Measurements from ENCODE around the gene TYW1.
"Not testable (repeated sequence)": the region's sequence is repeated elsewhere in the genome, so short reads cannot be mapped to it uniquely, and the experiment has no call there.

Gene TYW1

DNA sequence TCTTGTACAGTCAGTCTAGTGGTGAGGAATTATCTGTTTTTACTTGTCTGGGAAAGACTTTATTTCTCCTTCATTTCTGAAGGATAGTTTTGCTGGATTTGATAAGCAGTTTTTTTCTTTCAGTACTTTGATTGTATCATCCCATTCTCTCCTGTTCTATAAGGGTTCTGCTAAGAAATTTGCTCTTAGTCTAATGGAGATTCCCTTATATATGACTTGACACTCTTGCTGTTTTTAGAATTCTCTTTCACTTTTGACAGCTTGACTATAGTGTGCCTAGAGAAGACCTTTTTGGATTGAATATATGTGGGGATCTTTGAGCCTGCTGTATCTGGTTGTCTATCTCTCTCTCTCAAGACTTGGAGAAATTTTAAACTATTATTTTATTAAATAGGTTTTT is 157.7 kb downstream of the TYW1 start:
- not testable (repeated sequence) for H3K9me3 Mint-ChIP-seq, H3K4me1 Mint-ChIP-seq, DNase-seq, H3K4me3 Mint-ChIP-seq, H3K27ac Mint-ChIP-seq, ATAC-seq, H3K27me3 Mint-ChIP-seq
- peaks cover 28% of the 10 kb centered on the region for H3K36me3 Mint-ChIP-seq (ENCODE audit: low read depth)

DNA sequence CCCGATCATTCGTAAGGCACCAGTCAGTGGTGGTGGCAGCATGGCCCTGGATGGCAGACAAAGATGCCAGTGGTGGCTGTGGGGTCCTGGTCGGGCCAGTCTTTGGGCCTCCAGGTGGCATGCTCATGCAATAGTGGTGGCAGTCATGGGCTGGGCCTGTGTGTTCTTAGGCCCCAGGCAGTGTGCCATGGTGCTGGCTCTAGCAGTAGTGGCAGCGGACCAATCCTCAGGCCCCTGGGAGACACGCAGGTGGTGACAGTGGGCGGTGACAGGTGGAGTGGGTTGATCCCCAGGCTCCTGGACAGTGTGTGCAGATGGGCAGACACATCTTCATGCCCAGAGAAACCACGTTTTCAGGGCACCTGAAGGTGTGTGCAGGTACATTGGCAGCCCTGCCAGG is 159.4 kb downstream of the TYW1 start:
- peaks cover 29% of the 10 kb centered on the region for H3K36me3 Mint-ChIP-seq (ENCODE audit: low read depth)
- H3K27me3 Mint-ChIP-seq, H3K9me3 Mint-ChIP-seq, ATAC-seq, DNase-seq, H3K4me3 Mint-ChIP-seq, H3K4me1 Mint-ChIP-seq, H3K27ac Mint-ChIP-seq: not testable (repeated sequence)

GRCh38 chr7:67163285-67163684 is 166.7 kb downstream of the TYW1 start:
- H3K36me3 Mint-ChIP-seq (ENCODE audit: low read depth); H3K4me3 Mint-ChIP-seq; H3K9me3 Mint-ChIP-seq; H3K27me3 Mint-ChIP-seq; DNase-seq: not testable (repeated sequence)
- ATAC-seq: peak; percentile 63
- Mint-ChIP-seq H3K27ac (peak overlapping the region; percentile 41), H3K4me1 (peaks cover 14% of the 10 kb centered on the region)

GRCh38 chr7:67171151-67171550 is 174.5 kb downstream of the TYW1 start:
- H3K9me3 Mint-ChIP-seq; H3K27ac Mint-ChIP-seq; DNase-seq; H3K4me3 Mint-ChIP-seq; H3K4me1 Mint-ChIP-seq; ATAC-seq; H3K27me3 Mint-ChIP-seq; H3K36me3 Mint-ChIP-seq (ENCODE audit: low read depth): not testable (repeated sequence)

- DNase-seq; H3K9me3 Mint-ChIP-seq; ATAC-seq; H3K27me3 Mint-ChIP-seq; H3K4me1 Mint-ChIP-seq; H3K4me3 Mint-ChIP-seq; H3K27ac Mint-ChIP-seq; H3K36me3 Mint-ChIP-seq (ENCODE audit: low read depth): not testable (repeated sequence)
Observed at GRCh38 chr7:67176730-67177129, 180.1 kb downstream of the TYW1 start.

- not testable (repeated sequence) for H3K36me3 Mint-ChIP-seq (ENCODE audit: low read depth); H3K9me3 Mint-ChIP-seq; ATAC-seq; DNase-seq; H3K27me3 Mint-ChIP-seq; H3K4me3 Mint-ChIP-seq; H3K27ac Mint-ChIP-seq; H3K4me1 Mint-ChIP-seq
Observed at GRCh38 chr7:67178915-67179688, 182.5 kb downstream of the TYW1 start.

DNA sequence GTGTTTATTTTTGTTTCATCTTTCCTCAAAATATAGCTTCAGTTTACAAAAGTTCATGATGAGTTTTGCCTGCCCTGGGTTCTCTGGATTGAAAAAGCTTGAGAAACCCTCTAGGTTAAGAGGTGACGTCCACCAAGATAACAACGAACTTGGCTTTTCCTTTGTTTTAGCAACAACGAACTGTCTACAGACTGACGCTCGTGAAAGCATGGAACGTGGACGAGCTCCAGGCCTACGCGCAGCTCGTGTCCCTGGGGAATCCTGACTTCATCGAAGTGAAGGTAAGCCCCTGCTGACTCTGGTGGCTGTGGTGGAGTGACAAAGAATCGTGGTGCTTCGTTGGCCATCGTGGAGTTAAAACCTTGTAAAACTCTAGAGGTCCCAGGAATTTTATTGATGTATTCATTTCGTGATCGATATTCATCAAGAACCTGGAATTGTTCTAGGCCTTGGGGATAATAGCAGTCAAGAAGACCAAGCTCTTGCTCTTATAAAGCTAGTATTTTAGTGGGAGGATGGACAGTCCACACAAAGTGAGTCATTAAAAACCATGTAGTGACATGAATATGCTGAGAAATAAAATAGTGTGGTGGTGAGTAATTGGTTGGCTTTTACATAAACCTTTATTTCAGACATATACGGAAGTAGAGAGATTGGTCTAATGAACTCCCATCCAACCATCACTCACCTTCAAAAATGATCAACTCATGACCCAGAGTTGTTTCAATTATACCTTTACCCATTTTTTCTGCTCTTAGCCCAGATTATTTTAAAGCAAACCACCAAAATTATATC is 186.5 kb downstream of the TYW1 start:
- not testable (repeated sequence) for H3K9me3 Mint-ChIP-seq; H3K4me3 Mint-ChIP-seq; ATAC-seq; H3K27ac Mint-ChIP-seq; H3K4me1 Mint-ChIP-seq; H3K36me3 Mint-ChIP-seq (ENCODE audit: low read depth); DNase-seq; H3K27me3 Mint-ChIP-seq

DNA sequence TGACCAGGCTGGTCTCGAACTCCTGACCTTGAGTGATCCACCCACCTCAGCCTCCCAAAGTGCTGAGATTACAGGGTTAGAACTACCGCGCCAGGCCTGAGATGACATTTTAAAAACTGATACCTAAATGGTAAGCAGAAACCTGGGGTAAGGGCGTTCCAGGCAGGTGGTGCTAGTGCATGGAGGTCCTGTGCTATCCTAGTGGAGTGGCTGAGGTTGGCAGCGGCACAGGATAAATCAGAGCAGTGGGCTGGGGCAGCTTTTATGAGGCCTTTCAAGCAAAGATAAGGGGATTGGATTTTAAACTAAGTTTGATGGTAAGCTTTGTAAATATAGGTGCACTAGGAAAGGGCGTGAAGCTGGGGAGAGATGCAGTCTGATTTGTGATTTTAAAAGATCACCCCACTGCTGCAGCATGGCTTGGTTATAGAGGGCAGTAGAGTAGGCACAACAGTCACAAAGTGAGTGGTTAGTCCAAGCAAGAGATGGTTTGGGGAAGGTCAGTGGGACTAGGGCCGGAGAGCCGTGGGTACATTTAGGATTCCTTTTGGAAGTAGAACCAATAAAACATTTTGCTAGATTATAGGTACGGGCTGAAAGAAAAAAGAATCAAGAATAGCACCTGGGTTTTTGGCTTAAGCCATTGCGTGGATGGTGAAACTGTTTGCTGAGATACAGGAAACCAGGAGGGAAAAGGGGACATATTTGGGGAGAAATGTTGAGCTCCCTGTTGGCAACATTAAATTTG is 188.5 kb downstream of the TYW1 start:
- H3K27ac Mint-ChIP-seq: not testable (repeated sequence)

DNA sequence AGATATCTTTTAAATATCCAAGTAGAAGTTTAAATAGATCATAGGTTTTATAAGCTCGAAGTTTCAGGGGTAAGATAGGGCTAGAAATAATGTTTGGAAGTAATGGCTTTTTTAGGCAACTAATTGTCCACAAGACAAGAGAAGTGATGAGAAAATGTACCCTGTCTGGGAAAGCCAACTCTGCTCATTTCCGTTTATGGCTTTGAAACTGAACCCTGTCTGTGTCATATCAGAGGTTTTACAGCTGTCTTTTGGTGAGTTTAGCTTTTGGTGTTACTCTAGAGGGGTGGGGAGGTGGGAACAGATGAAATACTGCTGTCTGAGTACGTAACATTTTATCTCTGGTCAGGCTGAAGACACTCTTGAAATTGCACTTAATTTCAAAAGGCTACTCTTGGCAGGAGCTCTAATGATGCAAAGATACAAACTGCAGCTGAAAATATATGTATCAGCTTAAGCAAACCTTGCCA is 189.1 kb downstream of the TYW1 start:
- not testable (repeated sequence) for H3K9me3 Mint-ChIP-seq; H3K27ac Mint-ChIP-seq; ATAC-seq; H3K36me3 Mint-ChIP-seq (ENCODE audit: low read depth); H3K4me3 Mint-ChIP-seq; DNase-seq; H3K27me3 Mint-ChIP-seq; H3K4me1 Mint-ChIP-seq

More for the DNA sequence above, 188.5 kb downstream of the TYW1 start:
- not testable (repeated sequence) for DNase-seq; ATAC-seq; H3K4me1 Mint-ChIP-seq; H3K4me3 Mint-ChIP-seq; H3K36me3 Mint-ChIP-seq (ENCODE audit: low read depth); H3K27me3 Mint-ChIP-seq; H3K9me3 Mint-ChIP-seq

DNA sequence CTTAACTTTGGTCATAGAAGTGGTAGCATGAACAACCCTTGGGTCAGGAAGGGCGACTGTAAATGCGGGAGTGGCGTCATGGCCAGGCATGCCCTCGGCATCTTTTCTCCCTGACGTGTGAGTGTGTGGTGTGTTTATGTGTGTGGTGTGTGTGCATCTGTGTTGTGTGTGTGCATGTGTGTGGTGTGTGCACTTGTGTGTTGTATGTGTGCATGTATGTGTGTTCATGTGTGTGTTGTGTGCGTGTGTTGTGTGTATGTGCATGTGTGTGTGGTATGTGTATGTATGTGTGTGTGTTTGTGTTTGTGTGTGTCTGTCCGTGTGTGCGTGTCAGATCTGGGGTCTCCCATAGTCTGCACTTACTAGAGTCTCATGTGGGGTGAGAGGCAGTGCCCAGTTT is 192.5 kb downstream of the TYW1 start:
- H3K27ac Mint-ChIP-seq, ATAC-seq, DNase-seq, H3K27me3 Mint-ChIP-seq, H3K9me3 Mint-ChIP-seq, H3K4me3 Mint-ChIP-seq: not testable (repeated sequence)
- H3K4me1 Mint-ChIP-seq: peaks cover 17% of the 10 kb centered on the region
- peaks cover 10% of the 10 kb centered on the region for H3K36me3 Mint-ChIP-seq (ENCODE audit: low read depth)

- not testable (repeated sequence) for DNase-seq, H3K4me3 Mint-ChIP-seq, H3K27ac Mint-ChIP-seq, H3K9me3 Mint-ChIP-seq, H3K27me3 Mint-ChIP-seq, ATAC-seq
- peaks cover 17% of the 10 kb centered on the region for H3K4me1 Mint-ChIP-seq
- H3K36me3 Mint-ChIP-seq (ENCODE audit: low read depth): peaks cover 10% of the 10 kb centered on the region
Observed at GRCh38 chr7:67189801-67190465, 193.3 kb downstream of the TYW1 start.

GRCh38 chr7:67191002-67191720 is 194.5 kb downstream of the TYW1 start:
- H3K4me1 Mint-ChIP-seq: peaks cover 14% of the 10 kb centered on the region
- DNase-seq, ATAC-seq, H3K4me3 Mint-ChIP-seq, H3K27ac Mint-ChIP-seq, H3K9me3 Mint-ChIP-seq, H3K27me3 Mint-ChIP-seq: not testable (repeated sequence)
- peaks cover 20% of the 10 kb centered on the region for H3K36me3 Mint-ChIP-seq (ENCODE audit: low read depth)

- Mint-ChIP-seq H3K36me3 (ENCODE audit: low read depth) (peaks cover 27% of the 10 kb centered on the region), H3K4me1 (peaks cover 14% of the 10 kb centered on the region)
- not testable (repeated sequence) for ATAC-seq, H3K27me3 Mint-ChIP-seq, H3K27ac Mint-ChIP-seq, H3K4me3 Mint-ChIP-seq, DNase-seq, H3K9me3 Mint-ChIP-seq
Observed at GRCh38 chr7:67192123-67192702, 195.6 kb downstream of the TYW1 start.
